HepG2 (cell line): ENCODE data around the gene RNU2-63P. TPM values are rescaled to one million over a fixed set of nuclear protein-coding genes. Genes with fewer than 3 reads are reported as not detected.

Source experiments
- CCDC6 ChIP-seq: sonication (generic); formaldehyde crosslinking; IDR thresholded peaks from 2 replicates; pipeline ENCODE4 v1.8.1; 2022; ENCODE audit warnings: mild to moderate bottlenecking, missing genetic modification reagents, moderate library complexity
- CENPT ChIP-seq: sonication (generic); formaldehyde crosslinking; IDR thresholded peaks from 2 replicates; pipeline ENCODE4 v1.8.0; 2022; ENCODE audit warnings: low read depth, mild to moderate bottlenecking, moderate library complexity, missing genetic modification reagents
- CHD4 ChIP-seq: fragments of 200-600 bp; sonication (generic); IDR thresholded peaks from 2 replicates; pipeline ENCODE4 v1.7.0; 2017; ENCODE audit warnings: mild to moderate bottlenecking, low read length, borderline replicate concordance
- DNMT3B ChIP-seq: conservative IDR thresholded peaks from 2 replicates; pipeline ENCODE4 v1.6.1; 2016; ENCODE audit warnings: missing biosample characterization, control low read depth
- EED ChIP-seq: sonication (generic); formaldehyde crosslinking; IDR thresholded peaks from 2 replicates; pipeline ENCODE4 v1.5.0; 2020; ENCODE audit warnings: mild to moderate bottlenecking, missing genetic modification reagents
- FOXA3 ChIP-seq: IDR thresholded peaks from 2 replicates; pipeline ENCODE4 v1.6.1; 2016; ENCODE audit warnings: missing genetic modification reagents, missing compliant biosample characterization
- GTF2F1 ChIP-seq: fragments of 150-350 bp; IDR thresholded peaks from 2 replicates; pipeline ENCODE4 v1.6.1; 2014; ENCODE audit warnings: low read length
- IRF1 ChIP-seq: sonication (generic); formaldehyde crosslinking; IDR thresholded peaks from 2 replicates; pipeline ENCODE4 v1.4.0; 2020; ENCODE audit warnings: low read depth, mild to moderate bottlenecking, missing genetic modification reagents
- MEF2D ChIP-seq: sonication (generic); formaldehyde crosslinking; IDR thresholded peaks from 2 replicates; pipeline ENCODE4 v1.5.1; 2020; ENCODE audit warnings: mild to moderate bottlenecking, missing genetic modification reagents
- NCOR1 ChIP-seq: fragments of 200-600 bp; sonication (generic); IDR thresholded peaks from 2 replicates; pipeline ENCODE4 v1.7.0; 2017; ENCODE audit warnings: antibody characterized with exemption, low read length, borderline replicate concordance
- NPAS2 ChIP-seq: sonication (generic); formaldehyde crosslinking; IDR thresholded peaks from 2 replicates; pipeline ENCODE4 v1.8.0; 2022; ENCODE audit warnings: mild to moderate bottlenecking, missing genetic modification reagents, borderline replicate concordance
- PHF5A ChIP-seq: IDR thresholded peaks from one replicate; pipeline ENCODE4 v1.6.1; 2018; ENCODE audit warnings: low read depth, missing genetic modification reagents; ENCODE audit not compliant: unreplicated experiment
- RERE ChIP-seq: IDR thresholded peaks from 2 replicates; pipeline ENCODE4 v1.6.1; 2016; ENCODE audit warnings: low read depth, missing genetic modification reagents, missing compliant biosample characterization
- SALL2 ChIP-seq: sonication (generic); formaldehyde crosslinking; IDR thresholded peaks from 2 replicates; pipeline ENCODE4 v1.8.1; 2023; ENCODE audit warnings: mild to moderate bottlenecking, missing genetic modification reagents, inconsistent platforms
- SMAD1 ChIP-seq: sonication (generic); formaldehyde crosslinking; IDR thresholded peaks from 2 replicates; pipeline ENCODE4 v1.4.0; 2020; ENCODE audit warnings: missing genetic modification reagents, low read depth, mild to moderate bottlenecking, borderline replicate concordance
- SSRP1 ChIP-seq: IDR thresholded peaks from 2 replicates; pipeline ENCODE4 v1.6.1; 2016; ENCODE audit warnings: control low read depth
- TARDBP ChIP-seq: sonication (generic); formaldehyde crosslinking; IDR thresholded peaks from 2 replicates; pipeline ENCODE4 v1.8.0; 2022; ENCODE audit warnings: mild to moderate bottlenecking, missing genetic modification reagents
- TEAD3 ChIP-seq: optimal IDR thresholded peaks from 2 replicates; pipeline ENCODE3; 2016; ENCODE audit warnings: borderline replicate concordance
- THAP7 ChIP-seq: sonication (generic); formaldehyde crosslinking; IDR thresholded peaks from 2 replicates; pipeline ENCODE4 v1.8.1; 2023; ENCODE audit warnings: mild to moderate bottlenecking, missing genetic modification reagents
- TMF1 ChIP-seq: sonication (generic); formaldehyde crosslinking; IDR thresholded peaks from 2 replicates; pipeline ENCODE4 v1.8.1; 2022; ENCODE audit warnings: low read depth, missing genetic modification reagents
- ZBTB3 ChIP-seq: sonication (generic); formaldehyde crosslinking; IDR thresholded peaks from 2 replicates; pipeline ENCODE4 v1.4.0; 2020; ENCODE audit warnings: low read depth, mild to moderate bottlenecking, moderate library complexity, missing genetic modification reagents, borderline replicate concordance
- ZFP62 ChIP-seq: sonication (generic); formaldehyde crosslinking; IDR thresholded peaks from 2 replicates; pipeline ENCODE4 v1.4.0; 2020; ENCODE audit warnings: missing genetic modification reagents
- ZMYM3 ChIP-seq: sonication (generic); formaldehyde crosslinking; IDR thresholded peaks from 2 replicates; pipeline ENCODE4 v1.5.1; 2020; ENCODE audit warnings: mild to moderate bottlenecking, missing genetic modification reagents
- ZNF292 ChIP-seq: sonication (generic); formaldehyde crosslinking; IDR thresholded peaks from 2 replicates; pipeline ENCODE4 v1.8.1; 2022; ENCODE audit warnings: mild to moderate bottlenecking, low read depth, missing genetic modification reagents, borderline replicate concordance
- polyA plus RNA-seq, 8 experiments: library from polyadenylated mRNA; depleted of rRNA in 3 of 8; stranded (reverse) in 7 of 8; unstranded in 1 of 8; fragments of >200 nt; fragmentation: Illumina TruSeq in 4 of 8; extraction: Trizol in 4 of 8; gene quantifications; 2 replicates each; pipeline versions ENCODE4 v1.2.1 to v1.2.3, GENCODE V29; 2011 to 2016; ENCODE audit warnings: low read depth in 4 of 8, missing spikeins in 1 of 8, mixed read lengths in 1 of 8; ENCODE audit not compliant: insufficient read depth in 1 of 8
- total RNA-seq, 5 experiments: library from RNA; depleted of rRNA; stranded (reverse); fragments of >200 nt; fragmentation: Illumina TruSeq; extraction: Trizol; gene quantifications; 2 replicates each; pipeline ENCODE4 v1.2.3, GENCODE V29; 2016; ENCODE audit warnings: low read depth in 1 of 5

Gene RNU2-63P
- total and polyA plus RNA-seq, 2 of the 13 experiments (the other 11 are each of a cell fraction or from before 2014, with no cell fraction given) = 6.8 TPM; not detected in 1

- TF ChIP-seq IRF1 (no peak), DNMT3B (CRISPR knock-in tag) (no peak; the same call in 1 of the 2 replicates), FOXA3 (CRISPR knock-in tag) (peak; percentile 36), SSRP1 (CRISPR knock-in tag) (0 out of 2 replicates have a peak, but pooled peaks have one; percentile 64), NCOR1 (no peak), GTF2F1 (no peak), ZNF292 (peak; percentile 68; the same call in 1 of the 2 replicates), ZMYM3 (CRISPR knock-in tag) (0 out of 2 replicates have a peak, but pooled peaks have one; percentile 29), MEF2D (peak; percentile 34; the same call in 1 of the 2 replicates), RERE (CRISPR knock-in tag) (no peak), CCDC6 (CRISPR knock-in tag) (peak; percentile 21; the same call in 1 of the 2 replicates), NPAS2 (CRISPR knock-in tag) (no peak), CENPT (peak; percentile 72; the same call in 1 of the 2 replicates), SALL2 (CRISPR knock-in tag) (peak; percentile 75; the same call in 1 of the 2 replicates), ZFP62 (CRISPR knock-in tag) (peak; percentile 50; the same call in 1 of the 2 replicates), TEAD3 (peak; percentile 15), ZBTB3 (peak; percentile 51; the same call in 1 of the 2 replicates), EED (no peak; the same call in 1 of the 2 replicates), SMAD1 (peak; percentile 94; the same call in 1 of the 2 replicates), TARDBP (CRISPR knock-in tag) (no peak), TMF1 (CRISPR knock-in tag) (no peak), PHF5A (peak; percentile 23), CHD4 (no peak), THAP7 (CRISPR knock-in tag) (0 out of 2 replicates have a peak, but pooled peaks have one; percentile 32)
These were observed 39.2 kb upstream of the RNU2-63P start, which contains the start of gene KRCC1 (continued) for GRCh38 chr2:88055371-88056128.
